GM19452 (cell line): ENCODE measurements around the gene CDH16.
"Not testable (repeated sequence)": the region's sequence is repeated elsewhere in the genome, so short reads cannot be mapped to it uniquely, and the experiment has no call there.

ENCODE experiments used
- ATAC-seq: cut with Tn5 transposase; IDR thresholded peaks from one replicate; pipeline ENCODE4 v1.9.1; 2021; ENCODE audit not compliant: unreplicated experiment

CDH16 gene

DNA sequence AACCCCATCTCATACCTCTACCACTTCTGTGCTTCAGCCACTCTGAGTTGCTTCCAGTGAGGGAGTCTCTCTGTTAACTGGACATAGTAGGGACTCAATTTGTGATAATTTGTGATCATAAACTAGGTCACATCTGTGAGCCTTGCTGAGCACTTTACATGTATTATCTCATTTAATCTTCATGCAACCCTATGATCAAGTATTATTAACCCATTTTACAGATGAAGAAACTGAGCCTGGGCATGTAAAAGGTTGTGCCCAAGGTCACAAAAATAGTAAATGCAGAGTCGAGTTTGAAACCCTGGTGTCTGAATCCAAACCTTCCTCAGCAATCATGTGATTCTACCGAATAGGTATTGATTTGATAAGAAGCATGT lies 19.8 kb downstream of the CDH16 start:
- ATAC-seq = no peak

DNA sequence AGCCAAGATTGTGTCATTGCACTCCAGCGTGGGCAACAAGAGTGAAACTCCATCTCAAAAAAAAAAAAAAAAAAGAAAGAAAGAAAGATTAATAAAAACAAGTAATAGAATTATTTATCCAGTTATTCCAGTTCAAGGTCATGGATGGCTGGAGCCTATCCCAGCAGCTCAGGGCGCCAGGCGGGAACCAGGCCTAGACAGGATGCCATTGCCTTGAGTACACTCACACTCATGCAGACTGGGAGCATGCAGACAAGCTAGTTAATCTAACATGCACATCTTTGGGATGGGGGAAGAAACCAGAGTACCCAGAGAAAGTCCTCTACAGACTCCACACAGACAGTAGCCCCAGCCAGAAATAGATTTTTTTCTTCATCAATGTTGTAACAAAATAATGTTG lies 20.5 kb downstream of the CDH16 start:
- no peak for ATAC-seq

DNA sequence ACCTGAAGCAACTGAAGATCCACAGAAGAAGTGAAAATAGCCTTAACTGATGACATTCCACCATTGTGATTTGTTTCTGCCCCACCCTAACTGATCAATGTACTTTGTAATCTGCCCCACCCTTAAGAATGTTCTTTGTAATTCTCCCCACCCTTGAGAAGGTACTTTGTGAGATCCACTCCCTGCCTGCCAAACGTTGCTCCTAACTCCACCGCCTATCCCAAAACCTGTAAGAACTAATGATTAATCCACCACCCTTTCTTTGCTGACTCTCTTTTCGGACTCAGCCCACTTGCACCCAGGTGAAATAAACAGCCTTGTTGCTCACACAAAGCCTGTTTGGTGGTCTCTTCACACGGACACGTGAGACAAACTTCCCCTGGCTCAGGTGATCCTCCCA lies 22.0 kb downstream of the CDH16 start:
- ATAC-seq = not testable (repeated sequence)

DNA sequence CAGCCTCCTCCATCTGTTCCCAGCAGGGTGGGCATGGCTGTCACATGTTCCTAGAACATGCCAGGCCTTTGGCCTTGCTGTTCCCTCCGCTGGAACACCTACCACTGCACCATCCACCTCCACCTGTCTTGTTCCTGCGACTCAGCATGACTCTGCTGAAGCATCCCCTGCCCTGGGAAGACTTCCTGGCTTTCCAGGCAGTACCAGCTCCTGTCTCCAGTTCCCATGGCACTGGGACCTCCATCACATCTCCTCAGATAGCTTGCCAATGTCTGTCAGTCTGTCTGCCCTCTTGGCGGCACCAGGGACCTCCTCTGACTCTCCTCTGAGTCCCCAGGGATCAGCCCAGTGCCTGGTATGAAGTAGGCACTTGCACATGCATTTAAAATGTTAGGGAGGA lies 22.7 kb downstream of the CDH16 start:
- no peak for ATAC-seq

GRCh38 chr16:66895689-66895979 lies 23.1 kb downstream of the CDH16 start:
- ATAC-seq = no peak

GRCh38 chr16:66894948-66895688 lies 23.6 kb downstream of the CDH16 start:
- no peak for ATAC-seq

GRCh38 chr16:66894055-66894454 lies 24.6 kb downstream of the CDH16 start:
- ATAC-seq = no peak

- no peak for ATAC-seq
Observed at GRCh38 chr16:66891797-66892196, 26.9 kb downstream of the CDH16 start.

- no peak for ATAC-seq
Observed at GRCh38 chr16:66891360-66891759, 27.3 kb downstream of the CDH16 start.

DNA sequence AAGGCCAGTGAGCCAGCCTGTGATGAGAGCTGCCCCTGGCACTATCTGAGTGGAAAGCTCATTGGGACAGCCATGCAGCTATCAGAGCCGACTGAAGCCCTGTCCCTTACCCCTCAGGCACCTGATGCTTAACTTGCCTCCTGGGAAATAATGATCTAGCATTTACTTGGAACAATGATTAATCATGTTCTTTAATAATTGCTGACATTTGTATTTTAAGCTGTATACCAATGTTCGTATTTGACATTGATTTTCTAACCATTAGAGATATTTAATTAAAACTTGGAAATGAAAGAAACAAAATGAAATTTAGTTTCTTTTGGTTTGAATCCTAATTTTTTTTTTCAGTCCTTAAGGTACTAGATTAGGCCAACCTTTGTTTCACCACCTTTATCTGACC lies 27.9 kb downstream of the CDH16 start:
- ATAC-seq = no peak

DNA sequence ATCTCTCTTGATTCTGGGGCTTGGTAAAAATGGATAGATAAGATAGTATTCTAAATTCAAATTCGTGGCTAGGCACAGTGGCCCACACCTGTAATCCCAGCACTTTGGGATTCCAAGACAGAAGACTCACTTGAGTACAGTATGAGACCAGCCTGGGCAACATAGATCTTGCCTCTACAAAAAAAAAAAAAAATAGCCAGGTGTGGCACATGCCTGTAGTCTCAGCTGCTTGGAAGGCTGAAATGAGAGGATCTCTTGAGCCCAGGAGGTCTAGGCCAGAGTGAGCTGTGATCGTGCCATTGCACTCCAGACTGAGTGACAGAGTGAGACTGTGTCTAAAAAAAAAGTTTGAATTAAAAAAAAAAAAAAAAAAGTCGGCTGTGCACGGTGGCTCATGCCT lies 29.1 kb downstream of the CDH16 start:
- no peak for ATAC-seq

GRCh38 chr16:66888647-66889615 lies 29.8 kb downstream of the CDH16 start:
- ATAC-seq = no peak

DNA sequence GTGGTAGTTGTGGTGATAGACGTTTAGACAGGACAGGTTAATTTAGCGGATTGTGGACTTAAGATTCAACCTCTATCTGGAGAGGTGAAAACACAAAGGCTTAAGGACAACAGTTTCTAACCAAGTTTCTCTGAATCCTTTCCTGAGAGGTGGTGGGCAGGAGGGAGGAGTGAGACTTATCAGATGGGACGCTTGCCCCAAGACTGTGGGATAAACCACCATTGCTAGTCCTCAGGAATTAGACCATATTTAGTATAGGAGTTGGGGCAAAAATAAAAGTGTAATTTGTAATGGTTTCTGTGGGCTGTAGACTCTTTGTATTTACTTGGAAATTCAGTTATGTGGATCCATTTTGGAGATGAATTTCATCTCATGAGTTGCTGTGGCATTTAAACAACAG lies 31.8 kb downstream of the CDH16 start:
- ATAC-seq = no peak

DNA sequence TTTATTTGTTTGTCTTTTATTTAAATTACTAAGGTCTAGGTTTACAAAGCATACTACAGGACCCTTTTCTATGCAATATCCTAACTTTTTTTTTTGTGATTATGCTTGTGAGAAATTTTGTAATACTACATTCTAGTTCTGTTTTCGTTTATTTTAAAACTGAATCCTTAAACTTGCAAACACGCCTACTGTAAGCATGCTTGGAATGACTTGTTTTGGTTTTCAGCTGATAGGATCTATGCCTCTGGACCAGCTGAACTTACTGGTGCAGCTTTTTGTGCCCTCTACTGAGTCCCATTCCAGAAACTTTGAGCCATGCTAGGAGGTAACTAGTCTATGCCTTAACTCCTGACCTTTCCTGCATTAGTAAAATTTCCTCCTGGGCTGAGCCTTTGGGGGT lies 32.4 kb downstream of the CDH16 start:
- no peak for ATAC-seq

DNA sequence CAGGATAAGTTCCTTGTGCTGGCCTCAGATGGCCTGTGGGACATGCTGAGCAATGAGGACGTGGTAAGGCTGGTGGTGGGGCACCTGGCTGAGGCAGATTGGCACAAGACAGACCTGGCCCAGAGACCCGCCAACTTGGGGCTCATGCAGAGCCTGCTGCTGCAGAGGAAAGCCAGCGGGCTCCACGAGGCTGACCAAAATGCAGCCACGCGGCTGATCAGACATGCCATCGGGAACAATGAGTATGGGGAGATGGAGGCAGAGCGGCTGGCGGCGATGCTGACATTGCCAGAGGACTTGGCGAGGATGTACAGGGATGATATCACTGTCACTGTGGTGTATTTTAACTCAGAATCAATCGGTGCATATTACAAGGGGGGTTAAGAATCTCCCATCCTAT lies 33.2 kb downstream of the CDH16 start:
- ATAC-seq = no peak

- ATAC-seq = no peak
Observed at GRCh38 chr16:66882702-66883101, 36.0 kb downstream of the CDH16 start.

DNA sequence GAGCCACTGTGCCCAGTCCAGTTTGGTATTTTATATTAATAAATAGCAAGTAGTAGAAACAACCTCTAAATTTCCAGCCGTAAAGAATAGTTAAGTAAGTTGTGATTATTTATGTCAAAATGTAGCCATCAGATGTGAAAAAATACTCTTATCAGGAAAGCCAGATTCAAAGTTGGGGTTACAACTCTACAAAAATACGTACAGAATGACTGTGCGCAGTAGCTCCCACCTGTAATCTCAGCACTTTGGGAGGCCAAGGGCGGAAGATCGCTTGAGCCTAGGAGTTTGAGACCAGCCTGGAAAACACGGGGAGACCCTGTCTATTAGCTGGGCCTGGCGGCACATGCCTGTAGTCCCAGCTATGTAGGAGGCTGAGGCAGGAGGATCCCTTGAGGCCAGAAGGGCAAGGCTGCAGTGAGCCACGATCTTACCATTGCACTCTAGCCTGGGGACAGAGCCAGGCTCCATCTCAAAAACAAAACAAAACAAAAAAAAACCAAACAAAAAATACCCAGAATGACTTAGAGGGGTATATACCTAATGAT lies 36.6 kb downstream of the CDH16 start:
- ATAC-seq = no peak

DNA sequence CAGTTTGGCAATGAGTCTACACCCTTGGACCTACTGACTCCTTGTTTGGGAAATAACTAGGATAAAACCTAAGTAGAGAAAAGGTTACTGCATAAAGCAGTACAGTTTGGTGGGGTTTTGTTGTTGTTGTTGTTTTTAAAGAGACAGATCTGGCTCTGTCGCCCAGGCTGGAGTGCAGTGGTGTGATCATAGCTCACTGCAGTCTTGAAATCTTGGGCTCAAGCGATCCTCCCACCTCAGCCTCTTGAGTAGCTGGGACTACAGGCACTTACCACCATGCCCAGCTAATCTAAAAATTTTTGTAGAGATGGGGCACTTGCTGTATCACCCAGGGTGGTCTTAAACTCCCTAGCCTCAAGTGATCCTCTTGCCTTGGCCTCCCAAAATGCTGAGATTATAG lies 37.1 kb downstream of the CDH16 start:
- no peak for ATAC-seq

DNA sequence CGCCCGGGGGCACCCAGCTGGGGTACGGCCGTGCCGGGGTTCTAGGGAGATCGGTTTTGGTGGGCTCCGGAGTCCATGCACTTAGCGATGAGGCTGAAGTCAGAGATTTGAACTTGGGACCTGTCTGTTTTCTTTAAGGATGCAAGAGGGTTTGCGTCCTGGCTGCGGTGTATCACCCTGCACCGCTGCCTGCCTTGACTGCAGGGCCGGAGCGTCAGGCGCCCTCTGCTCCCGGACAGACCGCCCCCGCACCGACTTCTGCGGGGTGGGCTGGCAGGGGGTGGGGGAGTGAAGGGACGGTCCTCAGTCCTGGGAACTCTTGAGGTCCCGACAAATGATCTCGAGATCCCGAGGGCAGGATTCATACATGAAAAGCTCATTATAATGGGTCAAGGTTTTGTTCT lies 37.7 kb downstream of the CDH16 start:
- peak; percentile 8 for ATAC-seq

DNA sequence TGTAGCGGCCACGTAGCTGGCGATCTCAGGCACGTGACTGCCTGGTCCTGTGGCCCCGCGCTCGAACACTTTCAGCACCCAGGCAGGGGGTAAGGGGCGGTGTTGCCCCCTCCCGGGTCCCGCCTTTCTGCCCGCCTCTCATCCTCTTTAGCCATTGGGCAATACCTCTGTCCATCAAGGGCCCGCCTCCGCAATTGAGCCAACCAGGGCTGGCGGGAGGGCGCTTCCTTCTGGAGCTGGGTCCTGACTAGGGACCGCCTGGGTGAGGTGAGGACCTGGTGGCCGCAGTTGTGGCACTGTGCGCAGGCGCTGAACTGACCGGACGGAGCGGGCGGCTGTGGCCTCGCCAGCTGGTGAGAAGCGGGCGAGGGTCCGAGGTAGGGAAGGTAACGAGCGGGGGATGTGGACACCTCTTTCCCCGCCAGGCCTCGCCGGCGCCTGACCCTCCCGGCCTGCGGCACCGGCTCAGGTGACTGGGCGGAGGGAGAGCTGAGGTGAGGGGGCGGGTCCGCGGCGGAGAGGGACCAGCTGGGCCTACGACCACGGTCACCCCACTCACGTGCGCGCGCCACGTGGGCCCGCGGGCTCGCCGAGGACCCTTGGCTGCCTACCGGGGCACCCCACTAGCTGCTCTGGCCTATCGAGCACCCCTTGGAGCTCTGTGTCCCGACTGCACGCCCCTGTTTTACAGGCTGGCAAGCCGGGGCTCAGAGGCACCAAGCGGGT lies 38.2 kb downstream of the CDH16 start, which contains the start of gene PDP2:
PDP2 (plus strand) TSS at position 228 of the 726 bp plus-strand sequence. CDS start 3,770 bp downstream, outside the sequence.
- ATAC-seq = peak; percentile 91

GRCh38 chr16:66878067-66878466 lies 40.6 kb downstream of the CDH16 start:
- peak; percentile 22 for ATAC-seq
